Colonic mucosa (tissue), 4 donors: Measurements from ENCODE around the gene ANKH. TPM values are rescaled to one million over a fixed set of nuclear protein-coding genes. Genes with fewer than 3 reads are reported as not detected.

Experiments
- DNase-seq: peaks from one replicate; pipeline ENCODE4 v3.0.0-alpha.2; 2020
- H3K27ac ChIP-seq: fragments of 200-600 bp; one replicate; pipeline ENCODE4 v1.8.0; 2021
- H3K27me3 ChIP-seq: fragments of 200-600 bp; one replicate; pipeline ENCODE4 v1.8.0; 2021
- H3K36me3 ChIP-seq: fragments of 200-600 bp; one replicate; pipeline ENCODE4 v1.8.0; 2021
- H3K4me1 ChIP-seq: fragments of 200-600 bp; one replicate; pipeline ENCODE4 v1.8.0; 2021; ENCODE audit warnings: mild to moderate bottlenecking
- H3K4me3 ChIP-seq: fragments of 200-600 bp; one replicate; pipeline ENCODE4 v1.8.0; 2021
- H3K9ac ChIP-seq, 2 donors: one replicate each; pipeline ENCODE4 v1.7.0; 2013; ENCODE audit warnings: control low read depth in 2 of 2, low read depth in 2 of 2, low read length in 2 of 2
- H3K9me3 ChIP-seq: fragments of 200-600 bp; one replicate; pipeline ENCODE4 v1.8.0; 2021
- CTCF ChIP-seq: fragments of 200-600 bp; IDR thresholded peaks from one replicate; pipeline ENCODE4 v1.8.0; 2022; ENCODE audit warnings: antibody characterized with exemption, mild to moderate bottlenecking
- intact Hi-C: fragments of 100-400 bp; cut with DNase I; formaldehyde crosslinking; loops from one replicate; pipeline ENCODE4 v1.14.1; 2022
- total RNA-seq, 2 donors: library from RNA; stranded (reverse); fragmentation: NEBNext Ultra II Directional in 1 of 2; extraction: Animal tissue kit (Norgen Biotek cat#: 25700) in 1 of 2; gene quantifications; one replicate each; pipeline ENCODE4 v1.2.1, GENCODE V29; 2021
- donor health status: healthy.
- donor health status: DM: no; HTN: no; CAD: no.
- donor health status: DM: no; HTN: no; CAD: no.

Gene ANKH
- total RNA-seq, 2 donors from 2014 or later = 81.8 to 103 TPM

GRCh38 chr5:14778792-14779070 lies 92.8 kb downstream of the ANKH start:
- DNase-seq = no peak
- intact Hi-C loops = no loop called here
- Histone ChIP-seq H3K4me1 (no peaks in the 10 kb centered on the region), H3K9ac (no peak overlapping the region), H3K27me3 (no peaks in the 10 kb centered on the region), H3K27ac (no peak overlapping the region), H3K9me3 (no peaks in the 10 kb centered on the region), H3K4me3 (no peak overlapping the region), H3K36me3 (no peaks in the 10 kb centered on the region)
- no peak for TF ChIP-seq CTCF

- no peak overlapping the region for H3K27ac ChIP-seq
- no peaks in the 10 kb centered on the region for H3K9me3 ChIP-seq
- H3K9ac ChIP-seq = no peak overlapping the region
- H3K4me1 ChIP-seq = no peaks in the 10 kb centered on the region
- TF ChIP-seq CTCF = no peak
- no peak for DNase-seq
- intact Hi-C loops = no loop called here
- H3K27me3 ChIP-seq = no peaks in the 10 kb centered on the region
- H3K36me3 ChIP-seq = no peaks in the 10 kb centered on the region
- no peak overlapping the region for H3K4me3 ChIP-seq
Observed at GRCh38 chr5:14777932-14778791, 93.4 kb downstream of the ANKH start.

GRCh38 chr5:14777187-14777586 lies 94.4 kb downstream of the ANKH start:
- H3K9me3 ChIP-seq = no peaks in the 10 kb centered on the region
- no peaks in the 10 kb centered on the region for H3K4me1 ChIP-seq
- intact Hi-C loops = no loop called here
- no peak overlapping the region for H3K27ac ChIP-seq
- no peaks in the 10 kb centered on the region for H3K27me3 ChIP-seq
- TF ChIP-seq CTCF = no peak
- DNase-seq = no peak
- no peak overlapping the region for H3K4me3 ChIP-seq
- no peak overlapping the region for H3K9ac ChIP-seq
- H3K36me3 ChIP-seq = no peaks in the 10 kb centered on the region

GRCh38 chr5:14776602-14777001 lies 95.0 kb downstream of the ANKH start:
- no peak for TF ChIP-seq CTCF
- no peaks in the 10 kb centered on the region for H3K27me3 ChIP-seq
- no peak overlapping the region for H3K4me3 ChIP-seq
- H3K9ac ChIP-seq = no peak overlapping the region
- H3K36me3 ChIP-seq = no peaks in the 10 kb centered on the region
- peak; percentile 49 for DNase-seq
- intact Hi-C loops = no loop called here
- no peak overlapping the region for H3K27ac ChIP-seq
- H3K9me3 ChIP-seq = no peaks in the 10 kb centered on the region
- H3K4me1 ChIP-seq = no peaks in the 10 kb centered on the region

- Histone ChIP-seq H3K4me1 (no peaks in the 10 kb centered on the region), H3K27me3 (no peaks in the 10 kb centered on the region), H3K4me3 (no peak overlapping the region), H3K36me3 (no peaks in the 10 kb centered on the region), H3K9ac (no peak overlapping the region), H3K9me3 (no peaks in the 10 kb centered on the region), H3K27ac (no peak overlapping the region)
- intact Hi-C loops = no loop called here
- no peak for TF ChIP-seq CTCF
- peak; percentile 71 for DNase-seq
Observed at GRCh38 chr5:14775857-14776256, 95.7 kb downstream of the ANKH start.
